ENCODE data around the gene AANAT.
"Not testable (repeated sequence)": the region's sequence is repeated elsewhere in the genome, so short reads cannot be mapped to it uniquely, and the experiment has no call there.

Gene AANAT

DNA sequence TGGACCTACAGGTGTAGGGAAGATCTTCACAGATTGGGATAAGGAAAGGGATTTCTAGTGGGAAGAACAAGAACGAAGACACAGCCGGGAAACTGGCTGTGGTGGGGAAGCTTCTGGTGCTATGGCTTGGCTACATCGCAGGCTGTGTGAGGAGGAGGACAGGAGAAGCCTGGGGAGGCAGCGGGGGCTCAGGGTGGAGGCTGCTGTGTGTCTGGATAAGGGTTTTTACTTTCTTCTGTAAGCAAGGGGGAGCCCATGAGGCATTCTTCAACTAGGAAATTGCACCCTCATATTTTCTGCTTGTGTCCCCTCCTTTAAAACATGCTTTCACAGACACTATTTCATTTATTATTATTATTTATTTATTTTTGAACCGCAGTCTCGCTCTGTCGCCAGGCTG lies 36.7 kb downstream of the AANAT start:
- Histone ChIP-seq H3K4me1 (peaks cover 9% of the 10 kb centered on the region), H2AFZ (no peak overlapping the region), H3K9ac (no peak overlapping the region), H3K79me2 (no peaks in the 10 kb centered on the region), H3K4me2 (ENCODE audit: low read length) (no peak overlapping the region), H3K9me3 (ENCODE audit: control insufficient read depth, low read length) (no peaks in the 10 kb centered on the region), H3K27ac (no peak overlapping the region), H3K36me3 (ENCODE audit: control insufficient read depth, insufficient read depth, low read length) (no peaks in the 10 kb centered on the region), H3K27me3 (ENCODE audit: control insufficient read depth, insufficient read depth, low read length) (no peaks in the 10 kb centered on the region), H3K4me3 (ENCODE audit: low read depth, low read length) (no peak overlapping the region)
- TF ChIP-seq, protein P1, sequence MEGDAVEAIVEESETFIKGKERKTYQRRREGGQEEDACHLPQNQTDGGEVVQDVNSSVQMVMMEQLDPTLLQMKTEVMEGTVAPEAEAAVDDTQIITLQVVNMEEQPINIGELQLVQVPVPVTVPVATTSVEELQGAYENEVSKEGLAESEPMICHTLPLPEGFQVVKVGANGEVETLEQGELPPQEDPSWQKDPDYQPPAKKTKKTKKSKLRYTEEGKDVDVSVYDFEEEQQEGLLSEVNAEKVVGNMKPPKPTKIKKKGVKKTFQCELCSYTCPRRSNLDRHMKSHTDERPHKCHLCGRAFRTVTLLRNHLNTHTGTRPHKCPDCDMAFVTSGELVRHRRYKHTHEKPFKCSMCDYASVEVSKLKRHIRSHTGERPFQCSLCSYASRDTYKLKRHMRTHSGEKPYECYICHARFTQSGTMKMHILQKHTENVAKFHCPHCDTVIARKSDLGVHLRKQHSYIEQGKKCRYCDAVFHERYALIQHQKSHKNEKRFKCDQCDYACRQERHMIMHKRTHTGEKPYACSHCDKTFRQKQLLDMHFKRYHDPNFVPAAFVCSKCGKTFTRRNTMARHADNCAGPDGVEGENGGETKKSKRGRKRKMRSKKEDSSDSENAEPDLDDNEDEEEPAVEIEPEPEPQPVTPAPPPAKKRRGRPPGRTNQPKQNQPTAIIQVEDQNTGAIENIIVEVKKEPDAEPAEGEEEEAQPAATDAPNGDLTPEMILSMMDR (IDR thresholded peaks at IDR 0.05), result no peak

DNA sequence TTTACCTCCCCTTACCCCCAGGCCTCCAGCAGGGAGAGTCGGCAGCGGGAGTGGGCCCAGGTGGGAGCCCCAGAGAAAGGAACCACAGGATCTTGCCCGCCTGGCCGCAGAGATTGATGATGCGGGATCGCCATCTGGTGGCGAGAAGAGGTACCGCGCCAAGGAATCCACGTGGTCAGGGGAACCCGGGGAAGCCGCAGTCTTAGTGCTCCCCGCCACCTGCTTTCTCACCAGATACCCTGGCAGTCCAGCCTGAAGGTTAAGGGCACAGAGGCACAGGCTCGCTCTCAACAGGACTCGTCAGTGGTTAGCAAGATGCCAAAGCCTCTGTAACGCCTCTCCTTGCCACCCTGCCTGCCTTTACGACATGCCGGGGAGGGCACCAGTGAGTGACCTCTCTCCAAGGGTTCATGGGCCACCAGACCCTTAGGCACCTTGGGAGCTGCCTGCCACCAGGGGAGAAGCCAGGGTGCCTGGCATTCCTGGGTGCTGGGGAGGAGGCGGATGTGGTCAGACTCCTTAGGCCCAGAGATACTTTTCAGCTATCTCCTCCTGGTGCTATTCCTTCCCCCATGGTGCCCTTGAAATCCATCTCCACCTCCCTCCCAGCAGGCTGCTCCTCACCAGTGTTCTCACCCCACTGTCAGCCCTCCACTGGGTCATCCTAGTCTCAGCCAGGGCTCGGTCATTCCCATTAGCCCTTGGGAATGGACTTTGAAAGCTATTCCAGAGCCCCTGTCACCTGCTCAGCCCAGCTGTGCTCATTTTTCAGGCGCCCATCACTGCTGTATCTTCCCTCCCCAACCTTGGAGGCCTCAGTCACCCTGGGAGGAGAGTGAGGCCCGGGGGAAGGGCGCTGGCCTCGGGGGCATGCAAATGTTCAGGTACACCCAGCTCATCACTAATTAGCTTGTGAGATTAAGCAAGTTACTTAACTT lies 39.3 kb downstream of the AANAT start:
- Histone ChIP-seq H3K27ac (no peak overlapping the region), H3K36me3 (ENCODE audit: control insufficient read depth, insufficient read depth, low read length) (no peaks in the 10 kb centered on the region), H3K4me2 (ENCODE audit: low read length) (no peak overlapping the region), H3K9me3 (ENCODE audit: control insufficient read depth, low read length) (no peaks in the 10 kb centered on the region), H2AFZ (peak overlapping the region; percentile 12), H3K4me3 (ENCODE audit: low read depth, low read length) (no peak overlapping the region), H3K9ac (no peak overlapping the region), H3K4me1 (peaks cover 6% of the 10 kb centered on the region), H3K27me3 (ENCODE audit: control insufficient read depth, insufficient read depth, low read length) (no peaks in the 10 kb centered on the region), H3K79me2 (no peaks in the 10 kb centered on the region)
- TF ChIP-seq, protein P1 (IDR thresholded peaks at IDR 0.05), result peak; percentile 95

DNA sequence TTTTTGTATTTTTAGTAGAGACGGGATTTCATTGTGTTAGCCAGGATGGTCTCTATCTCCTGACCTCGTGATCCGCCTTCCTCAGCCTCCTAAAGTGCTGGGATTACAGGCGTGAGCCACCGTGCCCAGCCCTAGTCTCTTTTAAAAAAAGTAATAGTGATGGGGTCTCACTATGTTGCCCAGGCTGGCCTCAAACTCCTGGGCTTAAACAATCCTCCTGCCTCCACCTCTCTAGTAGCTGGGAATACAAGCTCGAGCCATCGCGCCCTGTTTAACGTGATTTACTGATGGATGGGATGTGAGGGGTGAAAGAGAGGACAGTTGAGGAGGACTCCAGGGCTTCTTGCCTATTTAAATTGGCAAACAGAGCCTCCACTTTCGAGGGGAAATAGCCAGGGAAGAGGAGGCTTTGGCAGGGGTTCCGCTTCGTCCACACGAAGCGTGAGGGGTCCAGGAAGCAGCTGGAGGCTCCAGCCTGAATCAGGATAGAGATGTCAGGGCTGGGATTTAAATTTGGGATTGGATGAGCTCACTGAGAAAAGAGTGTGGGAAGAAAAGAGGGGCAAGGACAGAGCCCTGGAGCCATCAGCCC lies 41.2 kb downstream of the AANAT start:
- H3K36me3 ChIP-seq (ENCODE audit: control insufficient read depth, insufficient read depth, low read length); H3K4me2 ChIP-seq (ENCODE audit: low read length); H3K4me1 ChIP-seq; H3K4me3 ChIP-seq (ENCODE audit: low read depth, low read length); H3K27me3 ChIP-seq (ENCODE audit: control insufficient read depth, insufficient read depth, low read length); H3K79me2 ChIP-seq; H3K27ac ChIP-seq; H2AFZ ChIP-seq; H3K9ac ChIP-seq; H3K9me3 ChIP-seq (ENCODE audit: control insufficient read depth, low read length): not testable (repeated sequence)

DNA sequence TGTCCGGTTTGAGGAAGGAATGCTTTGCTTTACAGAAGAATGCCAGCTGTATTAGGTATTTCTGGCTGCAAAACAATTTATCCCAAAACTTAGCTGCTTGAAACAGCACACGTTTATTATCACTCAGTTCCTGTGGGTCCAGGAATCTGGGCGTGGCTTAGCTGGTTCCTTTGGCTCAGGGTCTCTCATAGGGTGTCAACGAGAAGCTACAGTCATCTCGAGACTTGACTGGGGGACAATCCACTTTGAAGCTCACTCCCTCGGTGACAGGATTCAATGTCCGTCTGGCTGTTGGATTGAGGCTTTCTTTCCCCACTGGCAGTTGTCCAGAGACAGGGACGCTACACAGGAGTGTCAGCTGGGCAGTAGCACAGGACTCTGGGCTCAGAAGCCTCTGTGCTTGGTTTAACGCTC lies 43.4 kb downstream of the AANAT start:
- H3K36me3 ChIP-seq (ENCODE audit: control insufficient read depth, insufficient read depth, low read length), result no peaks in the 10 kb centered on the region
- no peak overlapping the region for H3K27ac ChIP-seq
- no peaks in the 10 kb centered on the region for H3K4me1 ChIP-seq
- H3K79me2 ChIP-seq, result no peaks in the 10 kb centered on the region
- H3K27me3 ChIP-seq (ENCODE audit: control insufficient read depth, insufficient read depth, low read length), result no peaks in the 10 kb centered on the region
- no peaks in the 10 kb centered on the region for H3K9me3 ChIP-seq (ENCODE audit: control insufficient read depth, low read length)
- no peak overlapping the region for H3K4me3 ChIP-seq (ENCODE audit: low read depth, low read length)
- H3K9ac ChIP-seq, result no peak overlapping the region
- no peak overlapping the region for H3K4me2 ChIP-seq (ENCODE audit: low read length)
- TF ChIP-seq, protein P1 (IDR thresholded peaks at IDR 0.05), result no peak
- H2AFZ ChIP-seq, result no peak overlapping the region

DNA sequence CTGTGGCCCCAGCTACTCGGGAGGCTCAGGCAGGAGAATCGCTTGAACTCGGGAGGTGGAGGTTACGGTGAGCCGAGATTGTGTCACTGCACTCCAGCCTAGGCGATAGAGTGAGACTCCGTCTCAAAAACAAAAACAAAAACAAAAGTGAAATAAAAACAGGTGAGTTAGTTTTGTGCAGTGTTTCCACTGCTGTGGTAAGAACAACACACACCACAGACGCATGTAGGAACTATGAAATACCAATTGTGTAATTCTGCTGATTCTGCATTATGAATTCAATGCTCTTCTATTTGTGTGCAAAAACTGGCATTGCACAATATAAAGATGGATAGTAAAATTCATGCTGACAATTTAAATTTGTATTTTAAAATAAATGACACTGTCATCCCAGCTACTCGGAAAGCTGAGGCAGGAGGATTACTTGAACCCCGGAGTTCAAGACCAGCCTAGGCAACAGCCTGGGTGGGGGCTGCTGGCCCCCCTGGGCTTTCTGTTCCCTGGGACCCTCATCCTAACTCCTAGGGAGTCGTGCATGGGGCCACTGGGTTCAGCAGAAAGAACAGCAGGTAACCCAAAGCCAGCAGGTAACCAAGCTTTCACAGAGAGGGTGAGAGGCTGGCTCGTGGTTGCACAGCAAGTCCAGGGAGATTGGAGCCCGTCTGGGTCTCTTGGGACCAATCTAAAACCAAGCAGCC lies 44.4 kb downstream of the AANAT start:
- no peak overlapping the region for H2AFZ ChIP-seq
- TF ChIP-seq, protein P1 (IDR thresholded peaks at IDR 0.05), result no peak

More for the DNA sequence above, 44.4 kb downstream of the AANAT start:
- no peak overlapping the region for H3K9ac ChIP-seq
- H3K36me3 ChIP-seq (ENCODE audit: control insufficient read depth, insufficient read depth, low read length), result no peaks in the 10 kb centered on the region
- no peak overlapping the region for H3K4me3 ChIP-seq (ENCODE audit: low read depth, low read length)
- H3K4me1 ChIP-seq, result no peaks in the 10 kb centered on the region
- H3K9me3 ChIP-seq (ENCODE audit: control insufficient read depth, low read length), result no peaks in the 10 kb centered on the region
- H3K27me3 ChIP-seq (ENCODE audit: control insufficient read depth, insufficient read depth, low read length), result no peaks in the 10 kb centered on the region
- no peaks in the 10 kb centered on the region for H3K79me2 ChIP-seq
- H3K27ac ChIP-seq, result no peak overlapping the region
- no peak overlapping the region for H3K4me2 ChIP-seq (ENCODE audit: low read length)

All from parathyroid adenoma (tissue), 2 donors.